GM20000 (cell line): ENCODE results near the gene CNDP2.

Source experiments
- DNase-seq: peaks from one replicate; pipeline ENCODE4 v3.0.0; 2012; ENCODE audit warnings: low spot score
- TF ChIP-seq, protein P1 (sequence below): IDR thresholded peaks from 2 replicates; pipeline ENCODE4 v1.5.1; 2012; ENCODE audit warnings: mild to moderate bottlenecking, control low read depth; ENCODE audit errors: extremely low read depth, missing control alignments

CNDP2 gene

DNA sequence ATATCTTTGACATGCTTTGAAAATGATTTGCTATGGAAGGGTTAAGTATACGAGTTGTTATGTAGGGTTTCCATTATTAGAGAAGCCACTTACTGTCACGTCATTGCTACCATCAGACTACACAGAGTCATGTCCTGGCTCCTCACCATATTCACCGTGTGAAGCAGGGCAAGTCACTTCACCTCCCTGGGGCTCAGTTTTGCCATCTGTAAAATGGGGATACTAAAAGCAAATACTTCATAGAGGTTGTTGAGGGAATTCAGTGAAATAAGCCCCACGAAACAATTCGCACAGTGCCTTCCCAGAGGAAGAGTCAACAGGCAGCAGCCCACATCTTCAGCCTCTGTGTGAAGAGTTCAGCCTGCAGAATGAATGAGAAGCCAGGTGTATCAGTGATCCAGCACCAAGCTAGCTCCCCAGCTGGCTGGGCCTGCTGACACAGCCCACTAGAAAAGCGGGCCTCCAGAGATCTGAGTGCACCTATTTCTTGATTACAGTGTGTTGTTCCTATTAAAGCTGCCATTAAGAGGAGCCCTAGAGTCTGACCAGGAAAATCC lies 42.4 kb upstream of the CNDP2 start:
- TF ChIP-seq, protein P1, sequence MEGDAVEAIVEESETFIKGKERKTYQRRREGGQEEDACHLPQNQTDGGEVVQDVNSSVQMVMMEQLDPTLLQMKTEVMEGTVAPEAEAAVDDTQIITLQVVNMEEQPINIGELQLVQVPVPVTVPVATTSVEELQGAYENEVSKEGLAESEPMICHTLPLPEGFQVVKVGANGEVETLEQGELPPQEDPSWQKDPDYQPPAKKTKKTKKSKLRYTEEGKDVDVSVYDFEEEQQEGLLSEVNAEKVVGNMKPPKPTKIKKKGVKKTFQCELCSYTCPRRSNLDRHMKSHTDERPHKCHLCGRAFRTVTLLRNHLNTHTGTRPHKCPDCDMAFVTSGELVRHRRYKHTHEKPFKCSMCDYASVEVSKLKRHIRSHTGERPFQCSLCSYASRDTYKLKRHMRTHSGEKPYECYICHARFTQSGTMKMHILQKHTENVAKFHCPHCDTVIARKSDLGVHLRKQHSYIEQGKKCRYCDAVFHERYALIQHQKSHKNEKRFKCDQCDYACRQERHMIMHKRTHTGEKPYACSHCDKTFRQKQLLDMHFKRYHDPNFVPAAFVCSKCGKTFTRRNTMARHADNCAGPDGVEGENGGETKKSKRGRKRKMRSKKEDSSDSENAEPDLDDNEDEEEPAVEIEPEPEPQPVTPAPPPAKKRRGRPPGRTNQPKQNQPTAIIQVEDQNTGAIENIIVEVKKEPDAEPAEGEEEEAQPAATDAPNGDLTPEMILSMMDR = no peak
- no peak for DNase-seq

DNA sequence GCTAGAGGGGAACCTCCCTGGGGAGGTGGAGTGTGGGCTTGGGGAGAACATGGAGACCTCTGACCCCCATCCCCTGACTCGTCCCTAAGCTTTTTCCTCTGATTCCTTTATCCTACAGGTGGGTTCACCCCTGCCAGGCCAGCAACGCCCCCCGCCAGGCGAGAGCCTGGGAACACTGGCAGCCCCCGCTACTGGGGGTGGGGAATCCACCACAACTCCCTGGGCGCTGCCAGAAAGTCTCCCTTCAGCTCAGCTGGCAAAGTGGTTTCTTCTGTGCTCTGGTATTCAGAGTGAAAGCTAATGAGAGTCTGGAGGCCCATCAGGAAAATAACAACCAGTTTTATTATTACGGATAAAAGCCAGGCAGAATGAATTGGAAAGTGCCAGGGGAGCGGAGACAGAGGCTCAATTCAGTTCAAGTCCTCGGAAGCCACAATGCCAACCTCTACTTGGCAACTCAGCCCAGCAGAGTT lies 41.8 kb upstream of the CNDP2 start:
- TF ChIP-seq, protein P1 = no peak
- DNase-seq = no peak

DNA sequence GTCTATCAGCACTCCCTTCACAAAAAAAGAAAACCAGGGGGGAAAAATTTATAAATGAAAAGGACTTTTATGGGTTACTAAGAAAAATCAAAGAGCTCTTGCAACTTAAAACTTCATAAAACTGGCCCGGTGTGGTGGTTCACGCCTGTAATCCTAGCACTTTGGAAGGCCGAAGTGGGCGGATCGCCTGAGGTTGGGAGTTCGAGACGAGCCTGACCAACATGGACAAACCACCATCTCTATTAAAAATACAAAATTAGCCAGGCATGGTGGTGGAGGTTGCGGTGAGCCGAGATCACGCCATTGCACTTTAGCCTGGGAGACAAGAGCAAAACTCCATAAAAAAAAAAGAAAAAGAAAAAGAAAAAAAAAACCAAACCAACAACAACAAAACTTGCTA lies 40.8 kb upstream of the CNDP2 start:
- no peak for DNase-seq
- TF ChIP-seq, protein P1 = no peak

DNA sequence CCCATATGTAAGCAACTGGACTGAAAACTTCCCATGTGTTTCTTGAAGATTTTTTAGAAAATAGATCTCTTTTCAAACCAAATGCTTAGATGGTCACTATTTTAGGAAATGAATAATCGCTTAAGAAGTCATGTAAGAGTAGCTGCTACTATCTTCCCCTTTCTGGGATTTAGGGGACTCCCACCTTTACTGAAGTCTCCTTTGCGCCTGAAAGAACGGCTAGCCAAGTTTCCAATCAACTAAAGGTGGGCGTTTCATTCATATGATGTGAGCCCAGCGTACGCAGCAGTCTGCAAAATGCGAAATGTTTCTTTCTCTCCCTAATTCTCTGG lies 40.2 kb upstream of the CNDP2 start:
- TF ChIP-seq, protein P1 = no peak

DNA sequence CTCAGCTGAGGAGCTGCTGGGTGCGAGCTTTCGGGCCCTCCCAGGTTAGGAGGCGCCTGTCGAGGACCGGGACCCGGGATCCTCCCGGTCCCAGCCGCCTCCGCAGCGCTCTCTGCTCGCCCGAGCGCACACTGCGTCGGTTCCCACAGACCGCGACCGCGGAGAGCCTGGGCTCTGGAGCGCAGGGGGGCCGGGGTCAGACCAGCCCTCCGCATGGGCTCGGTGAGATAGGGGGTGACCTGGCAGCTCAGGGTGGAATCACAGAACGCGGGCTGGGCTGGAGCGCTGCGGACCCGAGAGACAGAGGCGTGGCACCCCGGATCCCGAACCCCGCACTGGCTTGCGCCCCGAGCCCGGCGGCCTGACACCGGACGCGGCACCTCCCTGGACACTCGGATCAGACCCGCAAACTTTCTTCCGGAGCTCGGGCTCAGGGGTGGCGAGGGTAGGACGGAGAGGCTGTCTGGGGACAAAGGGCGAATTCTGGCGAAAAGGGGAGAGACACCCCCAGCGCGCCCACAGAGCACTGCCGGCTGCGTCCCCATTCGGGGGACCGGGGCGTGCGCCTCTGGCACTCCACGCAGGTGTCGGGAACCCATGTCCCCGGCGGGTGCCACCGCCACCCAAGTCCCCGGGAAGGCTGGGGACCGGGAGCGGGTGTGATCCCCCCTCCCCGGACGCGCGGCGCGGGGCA lies 39.7 kb upstream of the CNDP2 start:
- TF ChIP-seq, protein P1 = no peak
- DNase-seq = no peak

More for the DNA sequence above, 40.2 kb upstream of the CNDP2 start:
- no peak for DNase-seq

DNA sequence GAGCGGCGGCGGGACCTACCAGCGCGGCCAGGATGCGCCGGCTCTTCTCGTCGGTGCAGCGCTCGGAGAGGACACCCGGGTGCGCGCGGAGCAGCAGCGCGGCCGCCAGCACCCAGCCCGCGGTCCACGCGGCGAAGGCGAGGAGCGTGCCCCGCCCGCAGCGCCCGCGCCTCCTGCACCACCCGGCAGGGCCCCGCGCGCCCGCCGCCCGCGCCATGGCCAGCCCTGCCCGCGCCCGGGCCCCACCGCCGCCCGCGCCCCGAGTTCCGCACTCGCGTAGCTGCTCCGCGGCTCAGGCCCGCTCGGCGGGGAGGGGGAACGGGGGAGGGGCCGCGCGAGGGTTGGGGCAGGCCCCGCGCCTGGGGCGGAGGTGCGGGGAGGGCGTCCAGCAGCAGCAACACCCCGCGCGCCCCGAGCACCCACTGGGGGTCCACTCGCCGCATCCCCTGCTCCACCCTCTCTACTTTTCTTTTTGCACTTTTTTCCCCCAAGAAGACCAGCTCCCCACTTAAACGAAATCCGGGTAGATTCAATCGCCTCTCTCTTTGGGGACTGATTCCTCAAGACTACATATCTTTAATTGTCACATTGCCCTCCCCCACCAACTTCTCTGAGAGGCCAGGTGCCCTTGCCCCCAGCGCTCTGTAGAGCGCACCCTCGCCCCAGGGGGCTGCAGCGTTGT lies 39.0 kb upstream of the CNDP2 start, which contains the start of gene DIPK1C:
TSS of gene DIPK1C (minus strand) at position 266 of the 682 bp plus-strand sequence. CDS start at position 217, 49 bp downstream.
- DNase-seq = no peak
- TF ChIP-seq, protein P1 = no peak
